HG03558 (cell line): ENCODE data around the gene CD2.

Experiments used
- ATAC-seq: cut with Tn5 transposase; IDR thresholded peaks from one replicate; pipeline ENCODE4 v1.9.1; 2021; ENCODE audit warnings: moderate number of reproducible peaks; ENCODE audit not compliant: unreplicated experiment; ENCODE audit errors: extremely low read depth

CD2 gene

GRCh38 chr1:116808848-116809508 is 54.7 kb downstream of the CD2 start:
- no peak for ATAC-seq

- no peak for ATAC-seq
These were observed 57.1 kb downstream of the CD2 start for GRCh38 chr1:116811321-116811720.

DNA sequence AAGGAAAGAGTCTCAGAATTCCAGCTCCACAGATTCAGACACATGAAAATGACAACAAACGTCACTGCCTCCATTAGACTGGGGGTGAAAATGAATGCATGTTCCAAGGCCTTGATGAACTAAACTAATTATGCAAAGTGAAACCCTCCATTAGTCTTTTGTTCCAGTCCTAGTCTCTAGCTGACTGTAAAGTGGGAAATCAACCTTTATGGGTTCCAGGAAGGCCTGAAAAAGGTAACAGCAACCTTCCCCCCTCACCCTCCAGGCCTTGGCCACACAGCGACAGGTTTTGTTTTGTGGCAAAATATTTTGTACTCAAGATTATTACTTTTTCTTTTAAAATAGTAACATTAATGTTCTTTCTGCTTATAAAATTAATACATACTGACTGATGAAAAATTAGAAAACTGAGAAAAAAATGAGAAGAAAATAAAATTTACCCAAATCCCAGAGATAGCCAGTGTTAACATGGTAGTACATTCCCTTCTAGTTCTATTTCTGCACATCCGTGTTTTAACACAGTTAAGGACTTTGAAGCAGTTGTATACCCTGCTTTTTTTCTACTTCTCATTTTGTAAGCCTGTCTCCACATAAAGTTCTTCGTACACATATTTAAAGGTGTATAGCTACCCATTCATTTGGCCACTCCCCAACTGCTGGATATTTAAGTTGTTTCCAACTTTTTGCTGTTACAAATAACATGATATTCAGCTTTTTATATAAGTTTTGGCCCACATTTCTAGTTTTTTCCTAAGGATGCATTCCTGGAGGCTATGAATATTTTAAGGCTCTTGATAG is 60.9 kb downstream of the CD2 start:
- ATAC-seq, result no peak

DNA sequence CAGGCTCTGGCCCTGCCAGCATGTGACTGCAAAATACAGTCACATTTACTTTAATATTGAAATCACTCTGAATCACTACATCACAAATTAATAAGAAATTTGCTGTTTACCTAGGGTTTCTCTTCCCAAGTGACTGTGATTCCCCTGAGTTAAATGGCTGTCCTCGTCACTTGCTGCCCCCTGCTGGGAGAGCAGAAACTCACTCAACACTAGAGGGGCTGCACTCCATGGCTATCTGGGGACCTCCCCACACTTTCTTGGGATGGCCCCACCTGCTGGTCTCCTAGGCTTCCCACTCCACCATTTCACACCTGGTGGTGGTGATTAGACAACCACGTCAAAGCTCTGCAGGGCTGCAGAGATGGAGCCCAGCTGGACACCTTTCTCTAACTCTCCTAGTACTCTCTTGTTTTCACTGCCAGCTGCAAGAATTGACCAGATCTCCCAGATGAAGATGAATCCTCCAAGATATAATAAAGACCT is 63.4 kb downstream of the CD2 start:
- ATAC-seq, result no peak
